GM21515 (cell line): ENCODE measurements around the gene CD180.

Source experiments
- ATAC-seq: cut with Tn5 transposase; IDR thresholded peaks from one replicate; pipeline ENCODE4 v1.9.1; 2021; ENCODE audit not compliant: unreplicated experiment

CD180 gene

GRCh38 chr5:67196537-67197059 is at the start of gene CD180:
Gene CD180, minus strand, starts transcription at chr5:67196799. Its CDS starts 158 bp downstream, at chr5:67196641.
- ATAC-seq = no peak

- ATAC-seq = no peak
Observed at GRCh38 chr5:67246108-67246507, 49.5 kb upstream of the CD180 start.

GRCh38 chr5:67245259-67245846 is 48.8 kb upstream of the CD180 start:
- ATAC-seq = no peak

- no peak for ATAC-seq
Observed at GRCh38 chr5:67244345-67244793, 47.8 kb upstream of the CD180 start.

GRCh38 chr5:67243944-67244343 is 47.3 kb upstream of the CD180 start:
- ATAC-seq = no peak

- no peak for ATAC-seq
Observed at GRCh38 chr5:67243349-67243748, 46.8 kb upstream of the CD180 start.

GRCh38 chr5:67241326-67241725 is 44.7 kb upstream of the CD180 start:
- no peak for ATAC-seq

- no peak for ATAC-seq
Observed at GRCh38 chr5:67240846-67241245, 44.2 kb upstream of the CD180 start.

- no peak for ATAC-seq
Observed at GRCh38 chr5:67240065-67240464, 43.5 kb upstream of the CD180 start.

GRCh38 chr5:67238191-67238590 is 41.6 kb upstream of the CD180 start:
- no peak for ATAC-seq

GRCh38 chr5:67235399-67236110 is 39.0 kb upstream of the CD180 start:
- ATAC-seq = no peak

- no peak for ATAC-seq
Observed at GRCh38 chr5:67234671-67235176, 38.1 kb upstream of the CD180 start.

GRCh38 chr5:67233075-67233474 is 36.5 kb upstream of the CD180 start:
- no peak for ATAC-seq

GRCh38 chr5:67223211-67223610 is 26.6 kb upstream of the CD180 start:
- no peak for ATAC-seq

GRCh38 chr5:67222243-67223025 is 25.8 kb upstream of the CD180 start:
- peak; percentile 35 for ATAC-seq

- peak; percentile 90 for ATAC-seq
Observed at GRCh38 chr5:67221487-67222242, 25.1 kb upstream of the CD180 start.

GRCh38 chr5:67216564-67216963 is 20.0 kb upstream of the CD180 start:
- no peak for ATAC-seq

GRCh38 chr5:67215519-67216471 is 19.2 kb upstream of the CD180 start:
- ATAC-seq = peak; percentile 100

- no peak for ATAC-seq
Observed at GRCh38 chr5:67214707-67215447, 18.3 kb upstream of the CD180 start.
